SK-N-SH (cell line): ENCODE measurements around the gene OSBPL7. TPM values are rescaled to one million over a fixed set of nuclear protein-coding genes. Genes with fewer than 3 reads are reported as not detected.

Experiments
- CTCF ChIA-PET: fragments of 300-600, 350-600 bp; formaldehyde crosslinking; extraction: SDS; loops from one replicate; lab custom pipeline; 2021; lab: Yijun Ruan, JAX
- POLR2A ChIA-PET: fragments of 350-600 bp; sonication (Branson Sonifier 250); formaldehyde crosslinking; extraction: SDS; loops from one replicate; lab custom pipeline; 2020; ENCODE audit warnings: antibody characterized with exemption, inconsistent platforms; lab: Yijun Ruan, JAX
- DNase-seq: peaks from one replicate; pipeline ENCODE4 v3.0.0; 2012
- H2AFZ ChIP-seq: fragments of 200-600 bp; sonication (generic); 2 replicates; pipeline ENCODE4 v1.8.1; 2016; ENCODE audit warnings: antibody characterized with exemption, mild to moderate bottlenecking, low read depth
- H3F3A ChIP-seq: fragments of 200-600 bp; sonication (generic); replicated peaks from 2 replicates; pipeline ENCODE3; 2016; ENCODE audit warnings: antibody characterized with exemption, mild to moderate bottlenecking; ENCODE audit not compliant: insufficient read depth
- H3K27ac ChIP-seq, 2 experiments: fragments of 200-500 bp in 1 of 2; fragments of 200-600 bp in 1 of 2; sonication (Bioruptor generic) in 1 of 2; sonication (generic), shearing (Covaris generic) in 1 of 2; 2 replicates each; pipeline versions ENCODE4 v1.5.1 to v1.6.1; 2014 to 2016; ENCODE audit warnings: low read depth in 2 of 2, inconsistent platforms in 1 of 2, low read length in 1 of 2, mild to moderate bottlenecking in 1 of 2, mixed read lengths in 1 of 2
- H3K27me3 ChIP-seq: fragments of 200-600 bp; sonication (generic), shearing (Covaris generic); 2 replicates; pipeline ENCODE4 v1.6.1; 2016; ENCODE audit warnings: mixed run types; ENCODE audit not compliant: insufficient read depth
- H3K36me3 ChIP-seq, 2 experiments: fragments of 200-500 bp in 1 of 2; fragments of 200-600 bp in 1 of 2; sonication (Bioruptor generic) in 1 of 2; sonication (generic) in 1 of 2; replicated peaks in 1 of 2; 2 replicates each; pipeline versions ENCODE3 to v1.5.1; 2014 to 2016; ENCODE audit warnings: low read length in 1 of 2, mild to moderate bottlenecking in 1 of 2; ENCODE audit not compliant: insufficient read depth in 2 of 2, control insufficient read depth in 1 of 2
- H3K4me1 ChIP-seq, 2 experiments: fragments of 200-500 bp in 1 of 2; fragments of 200-600 bp in 1 of 2; sonication (Bioruptor generic) in 1 of 2; sonication (generic), shearing (Covaris generic) in 1 of 2; 2 replicates each; pipeline versions ENCODE4 v1.5.1 to v1.6.1; 2014 to 2016; ENCODE audit warnings: low read depth in 1 of 2, low read length in 1 of 2, mixed run types in 1 of 2; ENCODE audit not compliant: insufficient read depth in 2 of 2, control insufficient read depth in 1 of 2
- H3K4me2 ChIP-seq: fragments of 200-600 bp; sonication (generic), shearing (Covaris generic); 2 replicates; pipeline ENCODE4 v1.6.1; 2017; ENCODE audit warnings: mixed run types
- H3K4me3 ChIP-seq, 2 experiments: fragments of 200-500 bp in 1 of 2; fragments of 200-600 bp in 1 of 2; sonication (Bioruptor generic) in 1 of 2; sonication (generic), shearing (Covaris generic) in 1 of 2; 2 replicates each; pipeline versions ENCODE4 v1.5.1 to v1.8.1; 2014 to 2016; ENCODE audit warnings: low read depth in 2 of 2, inconsistent platforms in 1 of 2, low read length in 1 of 2, mild to moderate bottlenecking in 1 of 2, mixed read lengths in 1 of 2, moderate library complexity in 1 of 2
- H3K79me2 ChIP-seq: fragments of 200-600 bp; sonication (generic); 2 replicates; pipeline ENCODE4 v1.8.1; 2017; ENCODE audit warnings: mild to moderate bottlenecking; ENCODE audit not compliant: insufficient read depth
- H3K9ac ChIP-seq: fragments of 200-600 bp; sonication (generic); 2 replicates; pipeline ENCODE4 v1.6.1; 2017; ENCODE audit warnings: mixed run types
- H3K9me2 ChIP-seq: fragments of 200-600 bp; sonication (generic); 2 replicates; pipeline ENCODE4 v1.6.1; 2017; ENCODE audit warnings: mixed run types
- H3K9me3 ChIP-seq: fragments of 200-600 bp; sonication (generic); 2 replicates; pipeline ENCODE4 v1.6.1; 2017; ENCODE audit warnings: mixed run types, mild to moderate bottlenecking, moderate library complexity
- H4K20me1 ChIP-seq: fragments of 200-600 bp; sonication (generic); 2 replicates; pipeline ENCODE4 v1.6.1; 2017; ENCODE audit warnings: mild to moderate bottlenecking, mixed run types; ENCODE audit not compliant: insufficient read depth
- CHD2 ChIP-seq: fragments of 150-350 bp; IDR thresholded peaks from 2 replicates; pipeline ENCODE4 v1.6.1; 2018; ENCODE audit warnings: low read length; ENCODE audit not compliant: partially characterized antibody
- EP300 ChIP-seq, 2 experiments: IDR thresholded peaks; 2 replicates each; pipeline versions ENCODE4 v1.4.0 to v1.6.1; 2012; ENCODE audit warnings: borderline replicate concordance in 1 of 2, low read depth in 1 of 2, low read length in 1 of 2
- EZH2phosphoT487 ChIP-seq: fragments of 200-600 bp; sonication (generic); IDR thresholded peaks from 2 replicates; pipeline ENCODE4 v1.6.1; 2017; ENCODE audit warnings: low read depth, mixed run types, mild to moderate bottlenecking, antibody characterized with exemption, moderate library complexity, borderline replicate concordance
- FOSL2 ChIP-seq: IDR thresholded peaks from 2 replicates; pipeline ENCODE4 v1.4.0; 2012; ENCODE audit warnings: low read depth, mild to moderate bottlenecking, moderate library complexity, borderline replicate concordance
- FOXJ3 ChIP-seq: sonication (generic); formaldehyde crosslinking; IDR thresholded peaks from 2 replicates; pipeline ENCODE4 v1.5.1; 2020; ENCODE audit warnings: mild to moderate bottlenecking, missing genetic modification reagents
- GABPA ChIP-seq: IDR thresholded peaks from 2 replicates; pipeline ENCODE4 v1.4.0; 2012; ENCODE audit warnings: low read depth, mild to moderate bottlenecking
- GATA2 ChIP-seq: sonication (generic); formaldehyde crosslinking; IDR thresholded peaks from 2 replicates; pipeline ENCODE4 v1.5.0; 2020; ENCODE audit warnings: mild to moderate bottlenecking, missing genetic modification reagents
- JUND ChIP-seq: IDR thresholded peaks from 2 replicates; pipeline ENCODE4 v1.4.0; 2012
- MAX ChIP-seq: IDR thresholded peaks from 2 replicates; pipeline ENCODE4 v1.4.0; 2012; ENCODE audit warnings: low read depth
- MEF2A ChIP-seq: IDR thresholded peaks from 2 replicates; pipeline ENCODE4 v1.4.0; 2012; ENCODE audit warnings: low read depth, borderline replicate concordance
- MXI1 ChIP-seq: IDR thresholded peaks from 2 replicates; pipeline ENCODE4 v1.6.1; 2012; ENCODE audit warnings: mild to moderate bottlenecking, low read depth, low read length, improper control_type of control experiment
- PBX3 ChIP-seq: IDR thresholded peaks from 2 replicates; pipeline ENCODE4; 2012
- POLR2AphosphoS5 ChIP-seq: IDR thresholded peaks from 2 replicates; pipeline ENCODE4 v1.6.1; 2012; ENCODE audit warnings: low read depth, low read length
- RCOR1 ChIP-seq: fragments of 150-350 bp; IDR thresholded peaks from 2 replicates; pipeline ENCODE4 v1.6.1; 2017; ENCODE audit warnings: antibody characterized with exemption, low read length
- SIN3A ChIP-seq: IDR thresholded peaks from 2 replicates; pipeline ENCODE4 v1.6.1; 2012; ENCODE audit warnings: low read depth, mild to moderate bottlenecking, low read length, moderate library complexity, borderline replicate concordance
- TAF1 ChIP-seq: IDR thresholded peaks from 2 replicates; pipeline ENCODE4 v1.6.1; 2012; ENCODE audit warnings: low read depth, mild to moderate bottlenecking, low read length, moderate library complexity, borderline replicate concordance
- TCF12 ChIP-seq: IDR thresholded peaks from 2 replicates; pipeline ENCODE4 v1.4.0; 2012
- TEAD4 ChIP-seq: IDR thresholded peaks from 2 replicates; pipeline ENCODE4 v1.4.0; 2012; ENCODE audit warnings: mild to moderate bottlenecking, borderline replicate concordance; ENCODE audit not compliant: insufficient read depth
- YY1 ChIP-seq: IDR thresholded peaks from 2 replicates; pipeline ENCODE4 v1.4.0; 2012; ENCODE audit warnings: low read depth, mild to moderate bottlenecking
- WGBS: methylation state at CpG from one replicate; pipeline ENCODE4 v1.1.6; 2017; ENCODE audit warnings: low lambda C conversion rate; 5-methylcytosine and 5-hydroxymethylcytosine counted together
- polyA plus RNA-seq, 3 experiments: library from polyadenylated mRNA; depleted of rRNA; stranded (reverse); fragments of >200 nt; gene quantifications; 2 replicates each; pipeline ENCODE4 v1.2.3, GENCODE V29; 2012
- TF ChIP-seq, protein P1 (sequence below): IDR thresholded peaks from 2 replicates; pipeline ENCODE4 v1.4.0; 2012; ENCODE audit warnings: low read depth, borderline replicate concordance

The OSBPL7 gene
- polyA plus RNA-seq, 1 of the 3 experiments (the other 2 are of a cell fraction) = 23.7 TPM

DNA sequence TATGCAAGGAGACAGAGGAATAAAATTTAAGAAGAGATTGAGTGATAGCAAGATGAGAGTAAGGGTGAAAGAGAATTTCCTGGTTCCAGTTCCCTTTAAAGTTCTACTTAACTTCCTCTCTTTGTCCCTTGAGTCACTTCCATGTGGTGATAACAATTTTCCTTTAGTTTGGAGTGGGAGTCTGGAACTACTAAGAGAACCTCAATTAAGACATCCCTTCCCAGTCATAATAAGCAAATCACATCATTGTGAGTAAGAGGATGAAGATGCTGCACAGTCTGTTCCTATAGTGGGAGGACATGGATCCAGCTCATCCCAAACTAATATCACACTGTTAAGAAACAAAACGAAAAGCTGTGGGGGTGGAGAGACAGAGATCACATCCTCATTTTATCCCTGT is 64.2 kb downstream of the OSBPL7 start:
- Histone ChIP-seq H3K27ac (no peak overlapping the region), H2AFZ (no peak overlapping the region), H3K9ac (no peak overlapping the region), H3K4me2 (no peak overlapping the region), H3K36me3 (no peaks in the 10 kb centered on the region), H4K20me1 (no peaks in the 10 kb centered on the region), H3K9me2 (no peaks in the 10 kb centered on the region), H3K4me3 (no peak overlapping the region), H3K4me1 (no peaks in the 10 kb centered on the region), H3K79me2 (no peaks in the 10 kb centered on the region), H3K9me3 (peaks cover 25% of the 10 kb centered on the region), H3F3A (no peaks in the 10 kb centered on the region), H3K27me3 (peaks cover 18% of the 10 kb centered on the region; the same call in 1 of the 2 replicates)
- DNase-seq = no peak
- ChIA-PET POLR2A (no interaction called here), CTCF (interaction anchor here (0.8 to 1.5 kb wide), 4 partner anchors 20 to 44 kb away, joined by 3 to 4 read pairs (median 4); partner anchors contain the start of gene TBX21)
- 0% methylated on average over 1 of the region's 1 CpG for WGBS
- no peak for TF ChIP-seq GABPA
- TF ChIP-seq SIN3A = no peak
- TF ChIP-seq POLR2AphosphoS5 = no peak
- TF ChIP-seq JUND = no peak
- TF ChIP-seq FOXJ3 (CRISPR knock-in tag) = no peak
- TF ChIP-seq TEAD4 = no peak
- no peak for TF ChIP-seq GATA2 (CRISPR knock-in tag)
- TF ChIP-seq EZH2phosphoT487 = no peak
- no peak for TF ChIP-seq FOSL2
- TF ChIP-seq EP300 (IDR thresholded peaks at IDR 0.05; ENCODE audit: borderline replicate concordance in 1 of 2, low read depth in 1 of 2, low read length in 1 of 2) = no peak
- TF ChIP-seq PBX3 = no peak
- no peak for TF ChIP-seq TAF1
- TF ChIP-seq MEF2A = no peak
- no peak for TF ChIP-seq TCF12
- TF ChIP-seq MXI1 = no peak
- TF ChIP-seq, protein P1, sequence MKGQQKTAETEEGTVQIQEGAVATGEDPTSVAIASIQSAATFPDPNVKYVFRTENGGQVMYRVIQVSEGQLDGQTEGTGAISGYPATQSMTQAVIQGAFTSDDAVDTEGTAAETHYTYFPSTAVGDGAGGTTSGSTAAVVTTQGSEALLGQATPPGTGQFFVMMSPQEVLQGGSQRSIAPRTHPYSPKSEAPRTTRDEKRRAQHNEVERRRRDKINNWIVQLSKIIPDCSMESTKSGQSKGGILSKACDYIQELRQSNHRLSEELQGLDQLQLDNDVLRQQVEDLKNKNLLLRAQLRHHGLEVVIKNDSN = no peak
- no peak for TF ChIP-seq MAX
- TF ChIP-seq YY1 = no peak
- no peak for TF ChIP-seq CHD2
- no peak for TF ChIP-seq RCOR1

Other genes starting within 250 kb of the OSBPL7 start
- gene KPNB1, start 171.9 kb downstream of the OSBPL7 start, polyA plus RNA-seq (2012; rRNA removed) = 89.5 and 142 TPM in 2 replicates
- 11.5 and 14.4 TPM in 2 replicates for gene TBKBP1, start 127.6 kb downstream of the OSBPL7 start, polyA plus RNA-seq (2012; rRNA removed)
- not detected in 2 replicates for gene TBX21, start 88.6 kb downstream of the OSBPL7 start, polyA plus RNA-seq (2012; rRNA removed)
- 133 and 136 TPM in 2 replicates for gene MRPL10, start 9.7 kb upstream of the OSBPL7 start, polyA plus RNA-seq (2012; rRNA removed)
- 1.6 and 1.8 TPM in 2 replicates for gene LRRC46, start 9.9 kb upstream of the OSBPL7 start, polyA plus RNA-seq (2012; rRNA removed)
- gene SCRN2, start 19.5 kb upstream of the OSBPL7 start, polyA plus RNA-seq (2012; rRNA removed) = 135 and 139 TPM in 2 replicates
- 0.03 TPM in 2 replicates for gene SP6, start 29.4 kb upstream of the OSBPL7 start, polyA plus RNA-seq (2012; rRNA removed)
- 8.8 and 16.7 TPM in 2 replicates for gene SP2, start 74.4 kb upstream of the OSBPL7 start, polyA plus RNA-seq (2012; rRNA removed)
- gene PNPO, start 119.8 kb upstream of the OSBPL7 start, polyA plus RNA-seq (2012; rRNA removed) = 26.1 and 33.8 TPM in 2 replicates
- gene PRR15L, start 136.1 kb upstream of the OSBPL7 start, polyA plus RNA-seq (2012; rRNA removed) = not detected in 2 replicates
- gene CDK5RAP3, start 149.3 kb upstream of the OSBPL7 start, polyA plus RNA-seq (2012; rRNA removed) = 208 and 288 TPM in 2 replicates
- gene COPZ2, start 216.0 kb upstream of the OSBPL7 start, polyA plus RNA-seq (2012; rRNA removed) = 31.2 and 36.9 TPM in 2 replicates
- gene NFE2L1, start 226.6 kb upstream of the OSBPL7 start, polyA plus RNA-seq (2012; rRNA removed) = 159 and 174 TPM in 2 replicates